ENCODE data around the gene TMEM52B.

GRCh38 chr12:10213168-10214135 lies 34.6 kb downstream of the TMEM52B start:
- no peak for TF ChIP-seq CTCF (IDR thresholded peaks at IDR 0.05)
- TF ChIP-seq POLR2A (IDR thresholded peaks at IDR 0.05): no peak
